Measurements from ENCODE around the gene NAT8L.

NAT8L gene

DNA sequence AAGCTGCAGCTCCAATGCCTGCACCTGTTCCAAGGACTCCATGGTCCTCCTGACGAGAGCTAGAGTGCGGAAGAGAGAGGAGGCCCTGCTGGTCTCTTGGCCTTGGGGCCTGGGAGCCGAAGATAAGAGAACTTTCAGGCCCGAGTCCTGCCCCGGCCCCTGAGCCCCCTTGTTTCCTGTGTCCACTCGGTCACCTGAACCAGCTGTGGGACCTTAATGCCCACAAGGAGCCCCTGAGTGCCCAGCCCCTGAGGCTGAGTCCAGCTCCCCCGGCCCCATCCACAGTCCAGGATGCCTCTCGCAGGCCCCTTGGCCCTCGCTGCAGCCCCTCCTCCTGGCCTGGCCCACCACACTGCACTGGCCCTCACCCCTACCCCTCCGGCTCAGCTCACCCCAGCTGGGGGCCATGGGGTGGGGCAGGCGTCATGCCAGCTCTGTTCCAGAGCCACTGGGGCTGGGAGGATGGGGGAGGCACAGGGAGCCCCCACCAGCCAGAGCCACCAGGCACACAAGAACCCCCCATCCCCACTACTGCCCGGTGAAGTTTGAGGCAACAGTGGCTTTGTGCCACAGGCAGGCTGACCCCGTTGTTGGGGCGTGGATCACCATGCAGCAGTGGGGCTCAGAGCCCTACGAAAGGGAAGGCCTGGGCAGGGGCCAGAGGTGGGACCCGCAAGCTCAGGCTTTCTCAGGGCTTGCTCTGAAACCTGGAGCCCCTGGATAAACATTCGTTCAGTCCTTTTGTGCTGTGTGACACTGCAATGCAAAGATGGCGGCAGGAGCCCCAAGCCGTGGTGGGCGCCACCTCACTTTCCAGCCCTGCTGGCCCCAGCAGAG, 14.1 kb downstream of the NAT8L start:
- in situ Hi-C loops (cut with MboI; ENCODE audit: low pct_unique_long_range_greater_than_20kb, low sequenced_read_pairs, unreplicated experiment): no loop called here
- TF ChIP-seq, protein P1, sequence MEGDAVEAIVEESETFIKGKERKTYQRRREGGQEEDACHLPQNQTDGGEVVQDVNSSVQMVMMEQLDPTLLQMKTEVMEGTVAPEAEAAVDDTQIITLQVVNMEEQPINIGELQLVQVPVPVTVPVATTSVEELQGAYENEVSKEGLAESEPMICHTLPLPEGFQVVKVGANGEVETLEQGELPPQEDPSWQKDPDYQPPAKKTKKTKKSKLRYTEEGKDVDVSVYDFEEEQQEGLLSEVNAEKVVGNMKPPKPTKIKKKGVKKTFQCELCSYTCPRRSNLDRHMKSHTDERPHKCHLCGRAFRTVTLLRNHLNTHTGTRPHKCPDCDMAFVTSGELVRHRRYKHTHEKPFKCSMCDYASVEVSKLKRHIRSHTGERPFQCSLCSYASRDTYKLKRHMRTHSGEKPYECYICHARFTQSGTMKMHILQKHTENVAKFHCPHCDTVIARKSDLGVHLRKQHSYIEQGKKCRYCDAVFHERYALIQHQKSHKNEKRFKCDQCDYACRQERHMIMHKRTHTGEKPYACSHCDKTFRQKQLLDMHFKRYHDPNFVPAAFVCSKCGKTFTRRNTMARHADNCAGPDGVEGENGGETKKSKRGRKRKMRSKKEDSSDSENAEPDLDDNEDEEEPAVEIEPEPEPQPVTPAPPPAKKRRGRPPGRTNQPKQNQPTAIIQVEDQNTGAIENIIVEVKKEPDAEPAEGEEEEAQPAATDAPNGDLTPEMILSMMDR (IDR thresholded peaks at IDR 0.05; ENCODE audit: extremely low read depth, insufficient read depth, missing control alignments): no peak
- DNase-seq (ENCODE audit: low spot score): peak; percentile 13

DNA sequence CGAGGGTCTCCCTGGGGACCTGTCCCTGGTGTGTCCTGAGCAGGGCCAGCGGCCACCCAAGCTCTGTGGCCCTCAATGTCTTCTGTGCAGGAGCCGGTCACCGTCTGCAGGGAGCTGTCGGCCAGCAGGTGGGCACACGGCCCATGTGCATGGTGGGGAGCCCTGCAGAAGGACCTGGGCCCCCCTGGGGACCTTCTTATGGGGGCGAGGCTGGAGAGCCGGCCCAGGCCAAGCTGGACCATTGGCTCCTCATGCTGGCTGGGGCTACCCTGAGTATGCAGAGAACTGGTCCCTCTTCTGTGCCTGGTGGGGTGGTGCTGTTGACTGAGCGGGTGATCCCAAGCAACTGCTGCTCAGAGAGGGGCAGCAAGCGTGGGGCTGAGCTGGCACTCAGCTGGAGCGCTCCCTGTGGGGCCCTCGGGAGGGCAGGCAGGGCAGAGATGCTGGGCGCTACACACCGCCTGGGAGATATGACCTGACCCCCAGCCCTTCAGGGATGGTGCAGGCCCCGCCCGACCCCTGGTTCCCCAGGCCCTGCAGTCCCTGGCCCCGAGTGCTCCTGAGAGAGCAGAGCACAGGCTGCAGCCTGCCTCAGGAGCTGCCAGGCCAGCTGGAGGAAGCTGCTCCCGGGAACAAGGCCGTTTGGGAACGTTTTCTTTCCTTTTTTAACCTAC, 14.8 kb downstream of the NAT8L start:
- peak; percentile 28 for DNase-seq (ENCODE audit: low spot score)
- in situ Hi-C loops (cut with MboI; ENCODE audit: low pct_unique_long_range_greater_than_20kb, low sequenced_read_pairs, unreplicated experiment): no loop called here

DNA sequence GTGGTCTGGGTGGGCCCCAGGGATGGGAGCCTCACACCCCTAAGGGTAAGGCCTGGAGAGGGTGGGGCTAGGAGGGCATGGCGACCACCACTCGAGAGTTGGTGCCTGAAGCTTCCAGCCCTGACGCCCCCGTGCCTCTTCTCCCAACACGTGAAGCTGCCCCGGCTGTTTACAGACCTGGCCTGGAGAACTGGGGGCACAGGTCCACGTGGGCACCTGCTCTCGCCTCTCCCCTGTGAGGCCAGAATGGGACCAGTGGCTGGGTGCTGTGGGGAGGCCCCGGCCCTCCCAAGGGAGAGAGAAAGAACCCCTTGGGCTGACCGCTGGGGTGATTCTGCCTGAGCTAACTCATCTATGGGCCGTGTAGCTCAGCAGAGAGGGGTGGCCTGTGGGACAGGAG, 15.5 kb downstream of the NAT8L start:
- TF ChIP-seq, protein P1 (IDR thresholded peaks at IDR 0.05; ENCODE audit: extremely low read depth, insufficient read depth, missing control alignments): no peak
- peak; percentile 21 for DNase-seq (ENCODE audit: low spot score)

More for the DNA sequence above, 14.8 kb downstream of the NAT8L start:
- TF ChIP-seq, protein P1 (IDR thresholded peaks at IDR 0.05; ENCODE audit: extremely low read depth, insufficient read depth, missing control alignments): no peak

DNA sequence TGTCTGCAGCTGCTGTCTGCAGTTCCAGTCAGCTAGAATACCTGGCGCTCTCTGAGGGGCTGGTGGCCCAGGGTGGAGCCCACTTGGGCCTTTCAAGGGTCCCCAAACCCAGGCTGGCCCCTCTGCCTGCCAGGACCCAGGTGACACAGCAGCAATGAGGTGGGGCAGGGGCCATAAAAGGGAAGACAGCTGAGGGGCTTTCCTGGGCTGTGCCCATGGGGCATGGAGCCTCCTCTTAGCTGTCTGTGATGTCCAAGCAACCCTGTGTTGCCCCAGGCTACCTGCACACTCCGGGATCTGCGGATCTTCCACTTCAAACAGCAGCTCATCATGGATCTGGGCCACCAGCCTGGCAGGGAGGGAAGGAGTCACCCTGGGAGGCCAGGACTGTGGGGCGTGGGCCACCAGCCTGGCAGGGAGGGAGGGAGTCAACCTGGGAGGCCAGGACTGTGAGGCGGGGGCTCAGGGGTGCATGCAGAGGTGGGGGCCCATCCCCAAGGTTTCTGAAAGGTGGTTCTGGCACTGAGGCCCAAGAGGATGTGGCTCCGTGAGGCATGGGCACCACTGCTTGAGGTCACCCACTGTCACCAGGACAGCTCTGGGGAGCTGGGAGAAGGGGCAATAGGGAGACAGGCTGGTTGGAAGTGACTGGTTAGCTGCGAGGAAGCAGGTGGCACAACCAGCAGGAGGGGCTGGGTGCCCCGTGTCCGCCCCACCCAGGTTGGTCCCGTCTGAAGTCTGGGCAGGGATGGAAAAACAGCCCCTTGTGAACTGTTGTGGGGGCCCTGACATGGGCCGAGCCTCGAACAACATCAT, 16.3 kb downstream of the NAT8L start:
- peak; percentile 23 for DNase-seq (ENCODE audit: low spot score)
- in situ Hi-C loops (cut with MboI; ENCODE audit: low pct_unique_long_range_greater_than_20kb, low sequenced_read_pairs, unreplicated experiment): no loop called here
- TF ChIP-seq, protein P1 (IDR thresholded peaks at IDR 0.05; ENCODE audit: extremely low read depth, insufficient read depth, missing control alignments): no peak

More for the DNA sequence above, 15.5 kb downstream of the NAT8L start:
- in situ Hi-C loops (cut with MboI; ENCODE audit: low pct_unique_long_range_greater_than_20kb, low sequenced_read_pairs, unreplicated experiment): no loop called here

DNA sequence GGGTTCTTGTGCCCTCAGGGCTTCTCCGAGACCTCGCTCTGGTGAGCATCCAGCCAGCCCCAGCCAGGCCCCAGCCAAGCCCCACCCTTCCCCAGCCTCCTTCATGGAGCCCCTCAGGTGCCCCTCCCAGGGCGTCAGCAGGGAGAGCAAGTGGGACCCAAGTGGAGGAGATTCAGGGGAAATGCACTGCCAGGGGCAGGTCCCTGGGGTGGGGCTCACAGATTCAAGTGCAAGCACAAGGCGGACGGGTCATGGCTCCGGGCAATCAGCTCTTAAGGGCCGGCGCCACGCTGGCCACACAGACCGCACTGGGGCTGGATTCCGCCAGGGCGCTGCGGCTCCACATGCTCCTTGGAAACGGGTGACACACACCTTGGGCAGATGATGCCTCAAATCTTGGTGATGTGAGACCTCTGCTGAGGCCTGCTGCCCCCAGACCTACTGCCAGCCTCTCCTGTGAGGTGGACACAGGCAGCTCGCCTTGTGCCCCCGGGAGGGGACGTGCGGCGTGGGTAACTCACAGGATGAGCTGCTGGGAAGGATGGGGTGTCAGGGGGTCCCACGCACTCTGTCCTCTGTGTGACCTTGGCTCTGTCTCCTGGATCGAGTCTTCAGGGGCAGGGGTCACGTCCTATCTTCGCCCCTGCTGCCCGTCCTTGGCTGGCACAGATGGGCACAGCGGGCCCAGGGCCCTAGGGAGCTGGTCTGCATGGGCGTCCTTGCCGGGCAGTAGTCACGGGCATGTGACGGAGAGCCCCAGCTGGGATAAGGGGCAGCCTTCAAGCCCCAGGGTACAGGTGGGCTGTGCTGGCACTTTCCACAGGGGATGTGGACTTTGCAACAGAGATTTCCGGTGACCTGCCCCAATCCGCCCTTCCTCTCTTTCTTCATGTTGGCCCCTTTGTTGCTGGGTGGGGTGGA, 17.1 kb downstream of the NAT8L start:
- in situ Hi-C loops (cut with MboI; ENCODE audit: low pct_unique_long_range_greater_than_20kb, low sequenced_read_pairs, unreplicated experiment): no loop called here
- TF ChIP-seq, protein P1 (IDR thresholded peaks at IDR 0.05; ENCODE audit: extremely low read depth, insufficient read depth, missing control alignments): no peak
- DNase-seq (ENCODE audit: low spot score): peak; percentile 23
